Kidney epithelial cell (primary cell): ENCODE results near the gene APP. TPM values are rescaled to one million over a fixed set of nuclear protein-coding genes. Genes with fewer than 3 reads are reported as not detected.

ENCODE experiments used
- DNase-seq: peaks from one replicate; pipeline ENCODE4 v3.0.0-alpha.2; 2010; ENCODE audit warnings: low read depth
- H3K27me3 ChIP-seq: 2 replicates; pipeline ENCODE4 v1.6.0; 2011; ENCODE audit warnings: low read length; ENCODE audit not compliant: control insufficient read depth, insufficient read depth
- H3K36me3 ChIP-seq: 2 replicates; pipeline ENCODE4 v1.5.1; 2011; ENCODE audit warnings: low read length; ENCODE audit not compliant: control insufficient read depth, insufficient read depth
- H3K4me3 ChIP-seq: 2 replicates; pipeline ENCODE4 v1.5.1; 2011; ENCODE audit warnings: low read depth, mild to moderate bottlenecking, control low read depth, low read length
- total RNA-seq: library from RNA; depleted of rRNA; stranded (reverse); fragments of >200 nt; gene quantifications from 2 replicates; pipeline ENCODE4 v1.2.3, GENCODE V29; 2015
- TF ChIP-seq, protein P1 (sequence below): IDR thresholded peaks from 2 replicates; pipeline ENCODE4 v1.5.1; 2011; ENCODE audit warnings: mild to moderate bottlenecking, moderate library complexity, low read length, control low read depth, inconsistent platforms; ENCODE audit not compliant: insufficient read depth, poor library complexity, severe bottlenecking

Gene APP
- total RNA-seq, 1 donor from 2014 or later = 624 TPM

GRCh38 chr21:26169061-26169610, 1.4 kb downstream of the APP start:
- Histone ChIP-seq H3K4me3 (peak overlapping the region; percentile 95), H3K27me3 (no peaks in the 10 kb centered on the region), H3K36me3 (no peaks in the 10 kb centered on the region)
- DNase-seq = no peak
- TF ChIP-seq, protein P1, sequence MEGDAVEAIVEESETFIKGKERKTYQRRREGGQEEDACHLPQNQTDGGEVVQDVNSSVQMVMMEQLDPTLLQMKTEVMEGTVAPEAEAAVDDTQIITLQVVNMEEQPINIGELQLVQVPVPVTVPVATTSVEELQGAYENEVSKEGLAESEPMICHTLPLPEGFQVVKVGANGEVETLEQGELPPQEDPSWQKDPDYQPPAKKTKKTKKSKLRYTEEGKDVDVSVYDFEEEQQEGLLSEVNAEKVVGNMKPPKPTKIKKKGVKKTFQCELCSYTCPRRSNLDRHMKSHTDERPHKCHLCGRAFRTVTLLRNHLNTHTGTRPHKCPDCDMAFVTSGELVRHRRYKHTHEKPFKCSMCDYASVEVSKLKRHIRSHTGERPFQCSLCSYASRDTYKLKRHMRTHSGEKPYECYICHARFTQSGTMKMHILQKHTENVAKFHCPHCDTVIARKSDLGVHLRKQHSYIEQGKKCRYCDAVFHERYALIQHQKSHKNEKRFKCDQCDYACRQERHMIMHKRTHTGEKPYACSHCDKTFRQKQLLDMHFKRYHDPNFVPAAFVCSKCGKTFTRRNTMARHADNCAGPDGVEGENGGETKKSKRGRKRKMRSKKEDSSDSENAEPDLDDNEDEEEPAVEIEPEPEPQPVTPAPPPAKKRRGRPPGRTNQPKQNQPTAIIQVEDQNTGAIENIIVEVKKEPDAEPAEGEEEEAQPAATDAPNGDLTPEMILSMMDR = peak; percentile 30

DNA sequence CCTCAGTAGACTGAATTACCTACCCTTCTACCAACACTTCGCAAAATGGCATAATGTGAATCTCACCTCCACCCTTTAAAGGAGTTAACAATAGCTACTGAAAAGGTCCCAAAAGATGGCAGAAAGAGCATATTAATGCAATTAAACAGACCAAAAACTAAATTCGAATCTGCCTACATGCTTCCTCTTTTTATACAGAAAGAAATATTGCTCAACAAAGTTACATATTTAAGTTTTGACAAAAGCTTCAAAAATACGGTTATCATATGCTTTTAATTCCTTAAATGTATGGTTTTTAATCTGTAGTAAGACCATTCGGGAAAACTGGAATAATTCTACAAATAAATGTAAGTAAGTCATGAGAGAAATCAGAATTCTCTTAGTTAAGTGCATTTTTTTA, 2.2 kb downstream of the APP start:
- peak overlapping the region; percentile 95 for H3K4me3 ChIP-seq
- no peaks in the 10 kb centered on the region for H3K36me3 ChIP-seq
- DNase-seq = no peak
- H3K27me3 ChIP-seq = no peaks in the 10 kb centered on the region
- TF ChIP-seq, protein P1 = no peak

GRCh38 chr21:26167593-26167992, 3.0 kb downstream of the APP start:
- no peak for DNase-seq
- TF ChIP-seq, protein P1 = no peak
- no peaks in the 10 kb centered on the region for H3K36me3 ChIP-seq
- peak overlapping the region; percentile 95 for H3K4me3 ChIP-seq
- no peaks in the 10 kb centered on the region for H3K27me3 ChIP-seq

- H3K36me3 ChIP-seq = no peaks in the 10 kb centered on the region
- TF ChIP-seq, protein P1 = no peak
- DNase-seq = no peak
- H3K27me3 ChIP-seq = no peaks in the 10 kb centered on the region
- H3K4me3 ChIP-seq = no peak overlapping the region
Observed at GRCh38 chr21:26165331-26165730, 5.2 kb downstream of the APP start.

- DNase-seq = no peak
- Histone ChIP-seq H3K36me3 (no peaks in the 10 kb centered on the region), H3K27me3 (no peaks in the 10 kb centered on the region), H3K4me3 (no peak overlapping the region)
- TF ChIP-seq, protein P1 = no peak
Observed at GRCh38 chr21:26164311-26164710, 6.3 kb downstream of the APP start.

- DNase-seq = no peak
- Histone ChIP-seq H3K27me3 (no peaks in the 10 kb centered on the region), H3K4me3 (no peak overlapping the region), H3K36me3 (no peaks in the 10 kb centered on the region)
- TF ChIP-seq, protein P1 = no peak
Observed at GRCh38 chr21:26162081-26162480, 8.5 kb downstream of the APP start.
